ENCODE data around the gene CCM2.
"Not testable (repeated sequence)": the region's sequence is repeated elsewhere in the genome, so short reads cannot be mapped to it uniquely, and the experiment has no call there.

CCM2 gene

DNA sequence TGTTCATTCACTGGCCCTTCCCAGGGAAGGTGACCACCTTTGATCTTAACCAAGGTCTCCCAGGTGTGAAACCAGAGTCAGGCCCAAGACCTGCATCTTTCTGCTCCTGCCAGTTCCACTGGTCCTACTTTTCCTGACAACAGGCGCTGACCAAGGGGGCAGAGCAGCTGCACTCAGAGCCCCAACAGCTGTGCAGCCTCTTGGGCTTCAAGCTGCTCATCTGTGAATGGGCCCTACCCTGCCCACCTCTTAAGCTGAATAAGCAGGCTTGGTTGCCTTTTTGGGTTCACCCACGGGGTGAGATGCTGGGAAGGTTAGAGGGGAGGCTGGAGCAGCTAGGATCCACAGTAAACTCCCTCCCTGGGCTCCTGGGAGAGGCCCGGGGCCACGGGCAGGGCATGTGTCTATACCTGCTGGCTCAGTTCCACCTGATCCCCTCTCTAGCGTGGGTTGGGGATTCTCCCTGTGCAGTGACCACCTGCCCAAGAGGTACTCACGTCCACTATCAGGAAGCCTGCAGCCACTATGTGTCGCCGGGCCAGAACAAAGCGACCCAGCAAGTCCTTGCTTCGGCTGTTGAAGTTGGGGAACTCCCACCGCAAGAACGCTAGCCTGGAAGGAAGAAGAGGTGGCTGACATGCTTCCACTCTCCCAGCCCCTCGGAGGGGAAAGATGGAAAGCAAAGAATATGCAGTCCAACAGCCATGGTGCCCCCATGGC lies 100.9 kb downstream of the CCM2 start:
- DNase-seq (ENCODE audit: low read depth, low spot score): no peak

DNA sequence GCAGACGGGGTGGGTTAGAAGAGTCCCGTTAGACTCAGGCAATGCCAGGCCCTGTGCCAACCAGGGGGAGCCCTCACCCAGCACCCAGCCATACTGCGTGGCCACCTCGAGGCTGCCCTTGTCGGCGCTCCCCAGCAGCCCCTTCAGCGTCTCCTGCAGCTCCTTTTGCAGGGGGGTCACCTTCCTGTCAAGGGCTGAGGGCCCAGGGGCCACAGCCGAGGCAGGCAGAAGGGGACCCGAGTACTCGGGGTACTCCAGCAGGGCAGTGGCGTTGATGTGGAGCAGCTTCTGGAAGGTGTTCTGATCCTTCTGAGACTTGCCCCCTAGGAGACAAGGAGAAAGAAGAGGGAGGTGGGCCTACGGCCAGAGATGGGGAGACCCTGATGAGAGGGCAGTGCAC lies 101.7 kb downstream of the CCM2 start:
- no peak for DNase-seq (ENCODE audit: low read depth, low spot score)

DNA sequence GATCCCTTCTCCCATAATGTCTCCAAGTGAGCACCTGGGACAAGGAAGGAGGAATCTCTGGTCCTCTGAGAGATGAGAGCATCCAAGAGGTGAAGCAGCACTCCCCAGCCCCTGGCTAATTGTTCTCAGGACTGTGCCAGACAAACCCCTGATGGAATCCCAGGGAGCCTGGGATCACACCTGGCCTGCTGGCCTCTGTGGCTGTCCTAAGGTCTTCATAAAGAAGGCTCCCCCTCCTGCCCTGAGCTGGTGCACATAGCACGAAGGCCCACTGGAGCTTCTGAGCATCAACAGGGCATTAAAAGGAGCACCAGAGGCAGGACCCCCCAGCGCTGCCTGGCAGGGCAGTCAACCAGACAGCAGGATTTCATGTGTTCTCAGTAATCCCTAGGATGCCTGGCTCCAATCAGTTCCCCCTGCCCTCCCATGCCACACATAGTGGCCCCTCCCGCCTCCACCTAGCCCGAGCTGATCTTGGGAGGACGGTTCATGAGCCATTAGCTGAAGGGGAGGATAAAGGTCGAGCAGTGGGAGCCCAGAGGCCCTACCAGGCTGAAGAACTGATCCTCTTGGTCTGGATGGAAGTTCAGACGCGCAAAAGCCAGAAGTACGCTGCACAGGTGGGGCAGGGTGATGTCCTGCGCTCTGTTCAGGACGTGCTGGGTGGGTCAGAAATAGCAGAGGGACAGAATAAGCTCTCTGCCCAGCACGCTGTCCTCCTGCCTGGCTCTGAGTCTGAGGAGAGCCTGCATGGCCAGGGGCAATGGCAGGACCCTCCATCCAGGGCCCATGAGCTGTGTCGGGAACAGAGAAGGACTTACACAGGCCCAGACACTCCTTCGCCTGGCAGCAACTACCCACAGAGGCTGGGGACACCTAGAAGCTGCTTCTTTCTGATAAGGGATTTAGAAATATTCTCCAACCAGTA lies 103.0 kb downstream of the CCM2 start:
- DNase-seq (ENCODE audit: low read depth, low spot score): no peak

DNA sequence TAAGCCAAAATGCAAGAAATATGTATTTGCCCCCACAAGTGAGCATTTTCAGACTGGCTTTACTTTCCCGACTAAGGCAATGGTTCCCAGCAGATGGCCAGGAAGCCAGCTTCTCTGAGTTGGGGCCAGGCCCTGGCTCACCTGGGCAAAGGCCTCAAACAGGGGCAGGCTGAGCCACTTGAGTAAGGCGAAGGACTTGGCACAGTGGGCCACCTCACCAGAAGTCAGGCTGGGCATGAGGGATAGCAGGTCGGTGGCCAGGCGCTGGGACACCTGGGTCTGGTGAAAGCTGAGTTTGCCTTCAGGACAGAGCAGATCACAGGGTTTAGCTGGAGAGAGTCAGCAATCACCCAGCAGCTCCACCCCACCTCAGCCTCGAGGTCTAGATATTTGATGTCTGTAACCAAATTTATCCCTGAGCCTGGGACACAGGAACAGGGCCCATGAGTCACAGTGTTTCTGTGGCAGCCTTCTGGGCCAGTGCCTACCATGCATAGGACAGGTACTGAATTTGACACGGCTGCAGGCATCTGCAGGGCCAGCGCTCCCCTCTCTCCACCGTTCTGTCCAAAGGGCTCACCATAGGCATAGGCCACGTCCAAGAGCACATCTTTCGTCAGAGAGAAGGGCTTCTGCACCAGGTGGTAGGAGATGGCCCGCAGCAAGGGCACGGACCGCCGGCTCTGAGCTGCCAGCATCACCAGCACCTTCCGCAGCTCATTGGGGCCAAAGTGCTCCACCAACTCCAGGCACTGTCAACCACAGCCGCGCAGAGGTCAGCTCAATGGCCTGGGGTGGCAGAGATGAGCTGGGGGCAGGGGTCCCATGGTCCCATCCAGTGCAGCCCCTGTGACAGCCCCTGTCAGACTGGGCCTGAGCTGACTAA lies 104.2 kb downstream of the CCM2 start:
- no peak for DNase-seq (ENCODE audit: low read depth, low spot score)

DNA sequence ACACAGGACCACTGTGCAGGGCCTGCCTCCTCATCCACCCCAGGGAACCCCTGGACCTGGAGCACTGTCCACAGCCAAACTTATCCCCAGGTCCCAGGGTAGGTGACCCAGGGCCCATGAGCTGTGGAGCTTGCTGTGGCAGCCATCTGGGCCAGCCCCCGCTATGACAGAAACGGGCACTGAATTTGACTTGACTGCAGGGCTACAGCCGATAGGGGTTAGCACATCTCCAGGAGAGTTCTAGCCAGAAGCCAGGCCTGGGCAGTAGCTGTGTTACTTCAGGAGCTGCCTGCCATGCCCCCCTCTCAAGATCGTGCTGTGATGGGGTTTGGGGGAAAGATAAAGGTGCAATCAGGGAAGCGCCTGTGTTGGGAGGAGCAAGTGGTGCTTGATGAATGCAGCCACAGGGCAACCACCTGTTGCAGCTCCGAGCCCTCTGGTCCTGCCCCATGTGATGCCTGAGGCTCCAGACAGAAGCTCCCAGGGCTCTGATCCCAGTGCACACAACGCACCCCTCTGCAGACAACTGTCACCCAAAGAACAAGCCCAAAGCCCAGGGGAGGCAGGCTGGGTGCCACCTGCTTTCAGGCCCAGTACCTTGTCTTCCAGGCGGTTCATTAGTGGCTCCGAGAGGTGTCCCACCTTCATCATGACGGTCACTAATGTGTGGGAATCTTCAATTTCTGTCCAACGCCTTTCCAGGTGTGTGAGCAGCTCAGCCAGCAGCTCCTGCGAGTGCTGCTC lies 105.0 kb downstream of the CCM2 start:
- no peak for DNase-seq (ENCODE audit: low read depth, low spot score)

DNA sequence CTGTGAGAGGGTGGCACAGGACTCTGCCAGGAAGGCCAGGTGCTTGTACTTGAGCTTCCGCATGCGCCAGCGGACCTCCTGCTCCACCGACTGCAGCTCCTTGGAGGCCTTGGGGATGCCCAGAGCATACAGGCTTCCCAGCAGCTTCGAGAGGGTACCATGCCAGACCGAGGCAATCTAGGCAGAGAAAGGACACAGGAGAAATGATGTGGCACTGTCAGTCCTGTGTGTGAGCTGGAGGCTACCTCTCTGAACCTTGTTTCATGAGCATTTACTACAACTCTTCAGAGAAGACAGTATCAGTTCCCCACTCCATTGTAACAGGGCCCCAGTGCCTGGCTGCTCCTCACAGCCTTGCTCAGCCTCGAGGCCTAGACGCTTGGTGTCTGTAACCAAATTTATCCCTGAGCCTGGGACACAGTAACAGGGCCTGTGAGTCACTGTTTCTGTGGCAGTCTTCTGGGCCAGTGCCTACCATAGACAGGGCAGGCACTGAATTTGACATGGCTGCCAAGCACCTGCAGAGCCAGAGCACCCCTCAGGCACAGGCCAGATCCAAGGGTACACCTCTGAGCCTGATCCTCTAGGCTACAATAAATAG lies 105.7 kb downstream of the CCM2 start:
- no peak for DNase-seq (ENCODE audit: low read depth, low spot score)

DNA sequence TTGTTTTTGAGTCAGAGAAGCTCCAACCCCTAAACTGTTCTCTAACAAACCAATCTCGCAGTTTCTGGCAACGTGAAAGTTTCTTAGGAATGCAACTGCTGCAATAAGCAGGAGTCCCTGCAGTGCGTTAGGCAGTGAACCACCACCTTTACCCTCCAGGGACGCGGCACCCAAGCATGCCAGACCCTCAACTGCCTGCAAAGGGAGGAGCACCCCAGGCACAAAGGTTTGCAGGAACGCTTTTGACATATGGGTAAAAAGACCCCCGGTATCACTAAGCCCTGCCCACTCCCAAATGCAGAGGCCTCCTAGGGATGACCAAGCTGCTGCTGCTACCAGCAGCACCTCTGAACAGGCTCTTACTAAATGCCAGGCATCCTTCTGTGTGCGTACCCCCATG lies 106.8 kb downstream of the CCM2 start:
- DNase-seq (ENCODE audit: low read depth, low spot score): no peak

DNA sequence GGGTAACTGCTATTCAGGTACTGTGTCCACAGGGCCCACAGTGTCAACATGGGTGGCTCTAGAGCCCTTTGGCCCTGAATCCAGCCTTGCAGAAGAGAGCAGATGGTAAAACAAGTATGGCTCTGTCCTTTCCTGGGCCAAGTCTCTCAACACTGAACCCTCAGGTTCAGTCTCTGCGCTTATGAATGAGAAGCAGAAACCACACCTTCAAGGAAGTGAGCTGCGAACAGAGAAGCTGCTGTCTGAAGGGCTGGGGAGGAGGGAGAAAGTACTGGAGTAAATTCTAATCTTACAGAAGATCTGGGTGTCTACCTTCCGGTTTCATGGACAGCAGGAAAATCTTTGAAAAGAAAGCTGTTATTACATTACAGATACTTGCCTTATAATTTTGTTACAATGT lies 107.4 kb downstream of the CCM2 start:
- no peak for DNase-seq (ENCODE audit: low read depth, low spot score)

DNA sequence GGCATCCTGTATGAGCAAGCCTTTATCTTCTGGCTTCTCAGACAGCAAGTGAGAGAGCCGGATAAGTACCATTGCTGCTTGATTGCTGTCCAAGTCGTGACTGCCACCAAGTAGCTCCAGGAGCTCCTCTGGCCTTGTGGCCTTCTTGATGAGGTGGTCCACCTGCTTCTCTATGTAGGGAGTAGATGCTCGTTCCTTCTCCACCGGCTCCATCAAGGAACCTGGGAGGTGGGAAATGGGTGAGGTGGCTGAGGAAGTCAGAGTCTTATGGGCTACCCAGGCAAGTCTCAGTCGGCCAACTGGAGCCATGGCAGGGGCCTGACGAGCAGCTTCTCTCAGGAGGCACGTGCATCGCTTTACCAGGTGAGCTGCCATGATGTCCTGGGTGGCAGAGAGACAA lies 108.9 kb downstream of the CCM2 start:
- no peak for DNase-seq (ENCODE audit: low read depth, low spot score)

DNA sequence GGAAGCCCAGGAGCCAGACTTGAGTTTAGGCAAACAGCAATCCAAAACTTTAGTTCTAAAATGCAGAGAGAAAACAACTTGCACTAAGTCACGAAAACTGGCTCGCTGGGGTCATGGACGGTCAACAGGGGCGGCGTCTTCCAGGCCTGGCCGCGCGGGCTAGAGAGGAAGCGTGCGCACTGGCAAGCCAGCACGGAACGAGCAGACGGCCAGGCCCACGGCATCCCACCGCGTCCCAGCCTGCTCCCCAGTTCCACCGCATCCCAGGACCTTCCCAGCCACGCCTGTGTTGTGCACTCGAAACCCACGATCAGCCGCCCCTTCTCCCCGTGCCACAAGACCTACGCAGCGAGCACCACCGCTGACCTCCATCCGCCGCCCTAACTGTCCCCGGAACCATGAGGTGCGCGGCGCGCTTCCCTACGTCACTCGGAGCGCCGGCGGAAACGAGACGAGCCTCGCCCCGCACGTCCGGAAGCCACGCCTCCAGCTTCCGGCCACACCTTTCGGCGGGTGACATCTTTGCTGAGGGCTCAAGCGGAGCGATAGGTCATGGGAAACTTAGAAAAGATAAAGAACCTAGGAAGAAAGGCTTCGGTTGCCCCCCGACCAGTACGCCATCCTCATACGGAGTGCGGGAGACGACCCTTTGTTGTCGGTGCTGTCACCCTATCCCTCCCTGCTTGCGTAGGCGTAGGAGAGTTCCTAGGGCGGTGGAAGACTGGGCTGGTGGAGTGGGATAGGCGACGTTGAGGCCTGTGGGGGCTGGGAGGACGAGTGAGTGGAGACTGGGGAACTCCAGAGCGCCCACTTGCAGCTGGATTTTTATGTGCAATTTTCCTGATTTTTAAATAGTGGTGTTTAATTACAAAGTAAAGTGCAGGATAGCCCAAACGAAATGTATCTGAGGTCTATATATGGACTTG lies 111.6 kb downstream of the CCM2 start, which contains the start of gene TBRG4:
TSS of gene TBRG4 (minus strand) at position 400 of the 926 bp plus-strand sequence. CDS start 2,460 bp downstream, outside the sequence.
- peak; percentile 89 for DNase-seq (ENCODE audit: low read depth, low spot score)

DNA sequence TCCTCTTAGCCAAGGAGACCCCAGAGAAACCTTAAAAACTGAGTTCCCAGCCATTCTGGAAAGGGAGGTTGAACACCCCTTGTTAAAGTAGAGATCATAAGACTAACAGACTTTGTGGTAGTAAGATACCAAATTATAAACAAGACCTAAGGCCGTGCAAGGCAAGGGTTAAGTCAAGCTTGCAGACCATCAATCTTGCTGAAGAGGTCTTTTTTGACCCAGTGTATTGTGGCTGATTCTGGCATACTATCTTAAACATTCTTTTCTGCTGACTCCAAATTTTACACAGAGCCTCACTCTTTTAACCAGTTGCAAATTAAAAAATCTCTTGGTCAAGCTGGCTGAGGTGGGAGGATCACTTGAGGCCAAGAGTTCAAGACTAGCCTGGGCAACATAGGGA lies 112.6 kb downstream of the CCM2 start:
- DNase-seq (ENCODE audit: low read depth, low spot score): no peak

DNA sequence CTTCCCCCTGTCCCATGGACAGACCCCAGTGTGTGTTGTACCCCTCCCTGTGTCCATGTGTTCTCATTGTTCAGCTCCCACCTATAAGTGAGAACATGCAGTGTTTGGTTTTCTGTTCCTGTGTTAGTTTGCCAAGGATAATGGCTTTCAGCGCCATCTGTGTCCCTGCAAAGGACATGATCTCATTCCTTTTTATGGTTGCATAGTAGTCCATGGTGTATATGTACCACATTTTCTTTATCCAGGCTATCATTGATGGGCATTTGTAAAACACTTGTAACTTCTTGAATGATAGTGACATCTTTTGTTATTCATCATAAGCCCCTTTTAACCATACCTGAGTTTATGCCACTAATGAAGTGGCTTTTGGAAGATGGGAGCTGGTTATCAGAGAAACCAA lies 114.3 kb downstream of the CCM2 start:
- DNase-seq (ENCODE audit: low read depth, low spot score): not testable (repeated sequence)

DNA sequence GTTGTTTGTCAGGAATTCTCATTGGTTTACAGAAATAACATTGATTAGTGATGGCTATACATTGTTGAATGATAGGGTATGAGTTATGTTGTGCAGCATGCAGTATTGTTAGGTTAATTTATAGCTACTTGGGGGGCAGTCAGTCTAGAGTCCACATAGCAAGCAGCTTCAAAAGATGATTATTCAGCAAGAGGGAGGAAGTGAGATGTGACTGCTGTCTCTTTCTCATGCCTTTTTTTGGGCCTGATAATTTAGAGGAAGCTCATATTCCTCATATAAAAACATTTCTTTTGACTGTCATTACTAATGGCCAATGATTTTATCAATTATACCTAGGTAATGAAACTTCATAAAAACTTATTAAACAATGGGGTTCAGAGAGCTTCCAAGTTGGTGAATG lies 114.9 kb downstream of the CCM2 start:
- no peak for DNase-seq (ENCODE audit: low read depth, low spot score)

DNA sequence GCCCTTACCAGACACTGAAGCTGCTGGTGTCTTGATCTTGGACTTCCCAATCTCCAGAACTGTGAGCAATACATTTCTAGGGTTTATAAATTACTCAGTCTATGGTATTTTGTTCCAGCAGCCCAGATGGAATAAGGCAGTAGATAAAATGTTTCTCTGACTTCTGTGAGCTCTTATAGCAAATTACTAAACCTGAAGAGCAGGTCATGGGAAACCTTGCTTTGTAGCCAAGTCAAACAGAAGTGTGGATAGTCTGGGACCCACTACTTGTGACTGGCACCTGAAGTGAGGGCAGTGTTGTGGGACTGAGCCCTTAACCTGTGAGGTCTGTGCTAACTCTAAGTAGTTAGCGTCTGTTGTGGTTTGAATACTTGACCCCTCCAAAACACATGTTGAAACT lies 116.0 kb downstream of the CCM2 start:
- DNase-seq (ENCODE audit: low read depth, low spot score): no peak

DNA sequence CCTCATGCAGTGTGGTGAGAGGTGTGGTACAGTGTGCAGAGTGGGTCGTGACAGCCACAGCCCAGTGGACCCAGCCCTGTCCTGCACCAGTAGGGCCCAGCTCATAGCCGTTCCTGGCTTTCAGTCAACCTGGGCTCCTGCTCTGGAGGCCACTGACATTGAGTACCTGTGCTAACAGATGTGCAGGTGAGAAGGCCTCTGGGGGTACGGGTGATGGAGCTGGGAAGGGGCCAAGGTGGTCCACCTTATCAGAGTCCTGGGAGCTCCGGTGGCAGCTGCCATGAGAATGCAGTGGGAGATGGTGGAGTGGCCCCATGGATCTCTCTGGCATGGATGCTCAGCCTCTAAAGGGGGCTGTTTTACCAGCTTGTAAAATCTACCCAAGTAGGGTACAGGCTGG lies 117.6 kb downstream of the CCM2 start:
- DNase-seq (ENCODE audit: low read depth, low spot score): no peak

DNA sequence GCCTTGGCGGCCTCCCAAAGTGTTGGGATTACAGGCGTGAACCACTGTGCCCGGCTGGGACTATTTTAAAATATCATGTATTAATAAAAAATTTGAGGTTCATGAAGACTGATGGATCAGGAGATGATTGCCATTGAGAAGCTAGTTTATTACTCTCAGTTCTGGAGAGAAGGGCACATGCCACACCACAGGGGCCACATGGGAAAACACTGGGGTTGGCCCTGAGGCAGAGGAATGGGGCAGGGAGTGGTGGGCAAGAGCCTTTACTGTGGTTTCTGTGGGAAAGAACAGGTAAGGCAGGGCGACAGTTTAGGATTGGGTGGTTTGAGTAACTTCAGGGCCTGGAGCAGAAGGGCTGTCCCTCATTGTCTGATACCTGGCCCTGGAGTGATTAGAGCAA lies 118.3 kb downstream of the CCM2 start:
- no peak for DNase-seq (ENCODE audit: low read depth, low spot score)

DNA sequence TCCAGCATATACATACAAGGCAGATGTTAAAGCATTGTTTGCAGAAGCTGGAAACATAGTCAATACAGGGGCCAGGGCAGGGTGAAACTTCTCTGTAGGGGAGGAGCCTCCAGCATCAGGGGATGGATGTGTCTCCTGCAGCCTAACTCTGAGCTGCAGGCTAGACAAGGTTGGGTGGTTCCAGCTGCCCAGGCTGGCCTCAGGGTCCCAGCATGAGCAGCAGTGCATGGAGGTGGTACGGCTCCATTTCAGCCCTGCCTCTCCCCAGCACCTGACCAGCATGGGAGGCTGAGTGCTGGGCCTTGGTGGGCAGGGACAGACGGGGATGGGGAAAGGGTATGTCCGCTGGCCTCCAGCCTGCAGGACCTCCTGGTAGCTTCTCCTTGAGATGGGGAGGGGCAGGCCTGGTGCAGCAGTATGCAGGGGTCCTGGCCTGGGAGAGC lies 118.9 kb downstream of the CCM2 start:
- DNase-seq (ENCODE audit: low read depth, low spot score): no peak

DNA sequence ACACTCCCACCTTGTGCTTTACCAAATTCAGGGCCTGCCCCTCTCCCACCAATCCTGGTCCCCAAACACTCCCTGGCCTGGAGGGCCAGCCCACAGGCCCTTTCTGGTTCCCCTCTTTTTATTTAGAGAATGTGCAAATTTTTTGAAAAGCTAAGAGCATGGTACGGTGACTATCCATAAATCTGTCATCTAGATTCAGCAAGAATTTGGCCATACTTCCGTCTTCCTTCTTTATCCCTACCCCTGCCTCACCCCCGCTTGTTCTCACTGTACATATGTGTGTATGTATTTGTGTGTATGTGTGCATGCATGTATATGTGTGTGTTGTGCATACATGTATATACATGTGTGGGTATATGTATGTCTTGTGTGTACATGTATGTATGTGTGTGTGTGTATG lies 119.5 kb downstream of the CCM2 start:
- no peak for DNase-seq (ENCODE audit: low read depth, low spot score)

DNA sequence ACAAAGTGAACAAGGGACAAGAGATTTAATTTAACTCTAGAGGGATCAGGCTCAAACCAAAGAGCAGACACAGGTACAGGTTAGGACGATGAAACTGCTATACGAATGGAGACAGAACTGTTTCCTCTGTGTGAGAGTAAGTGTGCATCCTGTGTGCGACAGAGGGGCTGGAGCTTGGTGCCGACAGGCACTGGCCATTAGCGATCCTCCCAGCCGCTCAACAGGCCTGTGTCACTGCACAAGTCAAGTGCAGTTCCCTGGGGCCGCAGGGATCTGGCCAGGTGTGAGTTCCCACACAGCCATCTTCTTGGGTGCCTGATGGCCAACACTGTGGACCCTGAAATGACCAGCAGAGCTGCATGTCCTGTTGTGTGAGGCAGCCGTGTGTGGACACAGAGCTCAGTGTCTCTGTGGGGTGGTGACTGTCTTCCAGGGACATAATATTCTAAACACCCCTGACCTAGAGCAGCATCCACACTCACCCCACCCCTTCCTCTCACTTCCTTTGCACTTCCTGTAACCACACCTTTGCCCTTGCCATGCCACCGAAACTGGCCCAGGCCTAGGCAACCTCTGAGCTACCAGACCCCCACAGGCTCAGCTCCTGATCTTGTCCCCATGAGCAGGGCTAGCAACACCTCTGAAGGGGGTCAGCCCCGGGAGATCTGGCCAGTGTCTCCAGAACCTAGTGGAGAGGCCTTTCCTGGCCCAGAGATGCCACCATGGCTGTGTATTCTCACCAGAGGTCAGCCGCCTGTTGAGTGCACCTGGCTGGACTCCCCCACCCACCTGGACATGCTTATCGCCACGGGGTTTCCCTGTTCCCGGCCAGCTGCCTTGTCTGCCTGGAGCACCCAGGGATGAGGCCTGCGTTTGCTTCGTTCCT lies 123.2 kb downstream of the CCM2 start:
- no peak for DNase-seq (ENCODE audit: low read depth, low spot score)
